Stimulated activated naive CD8-positive, alpha-beta T cell treated with anti-CD3 and anti-CD28 coated beads, Interleukin-15, amount 100 ng/mL, for 72 hours (primary cell): ENCODE data around the gene DLEC1.
"Not testable (repeated sequence)": the region's sequence is repeated elsewhere in the genome, so short reads cannot be mapped to it uniquely, and the experiment has no call there.

Experiments
- ATAC-seq: fragments of 150-1000 bp; cut with Tn5 transposase; 2 replicates; pipeline ENCODE4 v1.10.0; 2021; ENCODE audit warnings: mild to moderate bottlenecking, moderate library complexity
- DNase-seq, 2 donors: peaks; one replicate each; pipeline ENCODE4 v3.0.0; 2021 to 2022
- H3K27ac Mint-ChIP-seq, 2 donors: one replicate each; pipeline ENCODE4 v1.8.0; 2022; ENCODE audit warnings: mild to moderate bottlenecking in 2 of 2, mixed read lengths in 2 of 2, moderate library complexity in 2 of 2
- H3K27me3 Mint-ChIP-seq: one replicate; pipeline ENCODE4 v1.8.0; 2022; ENCODE audit warnings: mixed read lengths
- H3K4me1 Mint-ChIP-seq: one replicate; pipeline ENCODE4 v1.8.0; 2022; ENCODE audit warnings: mild to moderate bottlenecking, mixed read lengths
- H3K4me3 Mint-ChIP-seq, 2 donors: one replicate each; pipeline ENCODE4 v1.8.0; 2022; ENCODE audit warnings: mild to moderate bottlenecking in 2 of 2, mixed read lengths in 2 of 2, moderate library complexity in 1 of 2
- H3K9me3 Mint-ChIP-seq, 2 donors: one replicate each; pipeline ENCODE4 v1.8.0; 2022; ENCODE audit warnings: mixed read lengths in 2 of 2

Gene DLEC1

GRCh38 chr3:38160704-38161103 lies 121.7 kb downstream of the DLEC1 start:
- ATAC-seq, H3K4me3 Mint-ChIP-seq: not testable (repeated sequence)

GRCh38 chr3:38163117-38163840 lies 124.3 kb downstream of the DLEC1 start:
- ATAC-seq (no peak), DNase-seq (no peak)
- H3K9me3 Mint-ChIP-seq: no peaks in the 10 kb centered on the region
- H3K4me1 Mint-ChIP-seq: peaks cover 35% of the 10 kb centered on the region
- peak overlapping the region in 1 of 2 donors; percentile 91 for H3K4me3 Mint-ChIP-seq
- no peak overlapping the region for H3K27ac Mint-ChIP-seq
- H3K27me3 Mint-ChIP-seq: no peaks in the 10 kb centered on the region

More at GRCh38 chr3:38160704-38161103, 121.7 kb downstream of the DLEC1 start:
- not testable (repeated sequence) for H3K27me3 Mint-ChIP-seq, H3K9me3 Mint-ChIP-seq, H3K27ac Mint-ChIP-seq, DNase-seq
- H3K4me1 Mint-ChIP-seq: peaks cover 12% of the 10 kb centered on the region

GRCh38 chr3:38163841-38164642 lies 125.0 kb downstream of the DLEC1 start:
- H3K4me1 Mint-ChIP-seq: peaks cover 43% of the 10 kb centered on the region
- H3K4me3 Mint-ChIP-seq: peak overlapping the region; percentile 91 to 94
- H3K27ac Mint-ChIP-seq: peak overlapping the region; percentile 99 to 100
- ATAC-seq (no peak), DNase-seq (no peak)
- no peaks in the 10 kb centered on the region for H3K9me3 Mint-ChIP-seq
- no peaks in the 10 kb centered on the region for H3K27me3 Mint-ChIP-seq

GRCh38 chr3:38164643-38164951 lies 125.6 kb downstream of the DLEC1 start:
- H3K9me3 Mint-ChIP-seq: no peaks in the 10 kb centered on the region
- DNase-seq (no peak), ATAC-seq (peak; percentile 47)
- peak overlapping the region; percentile 99 to 100 for H3K27ac Mint-ChIP-seq
- peak overlapping the region; percentile 91 to 94 for H3K4me3 Mint-ChIP-seq
- H3K27me3 Mint-ChIP-seq: no peaks in the 10 kb centered on the region
- H3K4me1 Mint-ChIP-seq: peaks cover 49% of the 10 kb centered on the region

GRCh38 chr3:38164952-38165721 lies 126.1 kb downstream of the DLEC1 start, which contains the start of gene OXSR1:
OXSR1 (plus strand) TSS chr3:38165537; CDS start chr3:38165877, 340 bp downstream.
- peaks cover 51% of the 10 kb centered on the region for H3K4me1 Mint-ChIP-seq
- ATAC-seq: peak; percentile 94

GRCh38 chr3:38165722-38166387 lies 126.8 kb downstream of the DLEC1 start:
- no peaks in the 10 kb centered on the region for H3K27me3 Mint-ChIP-seq
- H3K9me3 Mint-ChIP-seq: no peaks in the 10 kb centered on the region
- H3K27ac Mint-ChIP-seq: peak overlapping the region; percentile 96 to 99
- H3K4me1 Mint-ChIP-seq: peaks cover 59% of the 10 kb centered on the region
- H3K4me3 Mint-ChIP-seq: peak overlapping the region; percentile 91 to 94
- peak; percentile 11 for ATAC-seq
- no peak for DNase-seq

More at GRCh38 chr3:38164952-38165721, 126.1 kb downstream of the DLEC1 start, which contains the start of gene OXSR1:
- peak; percentile 96 to 97 for DNase-seq
- peak within 1 kb of the TSS; percentile 99 to 100 for H3K27ac Mint-ChIP-seq
- H3K4me3 Mint-ChIP-seq: peak within 1 kb of the TSS; percentile 91 to 94
- H3K27me3 Mint-ChIP-seq: no peaks in the 10 kb centered on the region
- H3K9me3 Mint-ChIP-seq: no peaks in the 10 kb centered on the region

- DNase-seq (no peak), ATAC-seq (no peak)
- H3K9me3 Mint-ChIP-seq: no peaks in the 10 kb centered on the region
- peaks cover 73% of the 10 kb centered on the region for H3K4me1 Mint-ChIP-seq
- no peaks in the 10 kb centered on the region for H3K27me3 Mint-ChIP-seq
- no peak overlapping the region for H3K27ac Mint-ChIP-seq
- H3K4me3 Mint-ChIP-seq: peak overlapping the region; percentile 63 to 91
Measured at GRCh38 chr3:38167591-38167990, 128.6 kb downstream of the DLEC1 start.

GRCh38 chr3:38168151-38169026 lies 129.4 kb downstream of the DLEC1 start:
- ATAC-seq (no peak), DNase-seq (no peak)
- Mint-ChIP-seq H3K9me3 (no peaks in the 10 kb centered on the region), H3K4me3 (peak overlapping the region; percentile 63 to 91), H3K27me3 (no peaks in the 10 kb centered on the region), H3K27ac (peak overlapping the region in 1 of 2 donors; percentile 73), H3K4me1 (peaks cover 81% of the 10 kb centered on the region)

- DNase-seq (no peak), ATAC-seq (no peak)
- H3K4me3 Mint-ChIP-seq: peak overlapping the region; percentile 27 to 36
- no peaks in the 10 kb centered on the region for H3K27me3 Mint-ChIP-seq
- peaks cover 82% of the 10 kb centered on the region for H3K4me1 Mint-ChIP-seq
- H3K9me3 Mint-ChIP-seq: no peaks in the 10 kb centered on the region
- H3K27ac Mint-ChIP-seq: peak overlapping the region in 1 of 2 donors; percentile 91
Measured at GRCh38 chr3:38169027-38169317, 130.0 kb downstream of the DLEC1 start.

- no peak overlapping the region for H3K27ac Mint-ChIP-seq
- no peak for ATAC-seq
- no peaks in the 10 kb centered on the region for H3K27me3 Mint-ChIP-seq
- H3K4me1 Mint-ChIP-seq: peaks cover 88% of the 10 kb centered on the region
- H3K9me3 Mint-ChIP-seq: no peaks in the 10 kb centered on the region
- peak overlapping the region in 1 of 2 donors; percentile 13 for H3K4me3 Mint-ChIP-seq
- no peak for DNase-seq
Measured at GRCh38 chr3:38170722-38171121, 131.7 kb downstream of the DLEC1 start.

- Mint-ChIP-seq H3K4me1 (peaks cover 83% of the 10 kb centered on the region), H3K27me3 (no peaks in the 10 kb centered on the region), H3K27ac (no peak overlapping the region), H3K9me3 (no peaks in the 10 kb centered on the region), H3K4me3 (peak overlapping the region in 1 of 2 donors; percentile 36)
- ATAC-seq: peak; percentile 33
- DNase-seq: no peak
Measured at GRCh38 chr3:38171622-38172021, 132.6 kb downstream of the DLEC1 start.
